ENCODE measurements around the gene RASA3. TPM values are rescaled to one million over a fixed set of nuclear protein-coding genes. Genes with fewer than 3 reads are reported as not detected.

Gene RASA3
- polyA plus RNA-seq, 3 donors, result 9.0 to 32.6 (median 16.6) TPM

- H3K27ac Mint-ChIP-seq, result peak overlapping the region in 1 of 7 donors; percentile 1
- peaks cover 6 to 7% (median 7%) of the 10 kb centered on the region in 3 donors for H3K27me3 Mint-ChIP-seq (ENCODE audit: low read depth in 3 of 3)
- no peak overlapping the region for H2AFZ ChIP-seq (ENCODE audit: insufficient read depth, low read depth, low read length, poor library complexity, severe bottlenecking)
- no peak overlapping the region for H3K4me3 ChIP-seq (replicated peaks in 1 of 3; ENCODE audit: low read depth in 2 of 3, low read length in 3 of 3)
- H3K36me3 ChIP-seq (replicated peaks in 1 of 2; ENCODE audit: control insufficient read depth in 1 of 2, insufficient read depth in 2 of 2, low read length in 2 of 2), result no peaks in the 10 kb centered on the region
- peaks cover 51% of the 10 kb centered on the region for H3K4me1 Mint-ChIP-seq
- H3K9me3 Mint-ChIP-seq, result peaks cover 0 to 4% (median 0%) of the 10 kb centered on the region in 7 donors
- DNase-seq, result no peak
- H3K79me2 ChIP-seq (ENCODE audit: insufficient read depth, low read length), result no peaks in the 10 kb centered on the region
- H3K9me3 ChIP-seq (replicated peaks in 1 of 2; ENCODE audit: control insufficient read depth in 1 of 2, insufficient read depth in 1 of 2, low read length in 2 of 2), result peaks cover 0 to 2% of the 10 kb centered on the region in 2 donors
- H3K4me3 Mint-ChIP-seq, result no peak overlapping the region
- H4K20me1 ChIP-seq (ENCODE audit: insufficient read depth, low read length), result no peaks in the 10 kb centered on the region
- H3K9ac ChIP-seq (ENCODE audit: insufficient read depth, low read length, poor library complexity, severe bottlenecking), result no peak overlapping the region
- no peaks in the 10 kb centered on the region for H3K27me3 ChIP-seq (ENCODE audit: control insufficient read depth in 2 of 2, insufficient read depth in 2 of 2, low read length in 2 of 2)
- H3K27ac ChIP-seq (ENCODE audit: low read depth in 1 of 2, low read length in 2 of 2), result no peak overlapping the region
- intact Hi-C loops (cut with micrococcal nuclease), result no loop called here
- peaks cover 34 to 37% of the 10 kb centered on the region in 2 donors for H3K4me1 ChIP-seq (ENCODE audit: control insufficient read depth in 1 of 2, insufficient read depth in 2 of 2, low read length in 2 of 2)
- no peak overlapping the region for H3K4me2 ChIP-seq (replicated peaks; ENCODE audit: extremely low read depth, low read length, poor library complexity, severe bottlenecking)
- peaks cover 0 to 5% of the 10 kb centered on the region in 2 donors for H3K36me3 Mint-ChIP-seq
- TF ChIP-seq CTCF (IDR thresholded peaks at IDR 0.05), result no peak
- WGBS (ENCODE audit: insufficient coverage), result 88% methylated on average over 8 of the region's 11 CpGs
Measured at GRCh38 chr13:114157869-114158495, 25.6 kb upstream of the RASA3 start.

GRCh38 chr13:114155926-114156883 lies 23.8 kb upstream of the RASA3 start:
- H3K9me3 Mint-ChIP-seq, result peaks cover 0 to 4% (median 0%) of the 10 kb centered on the region in 7 donors
- TF ChIP-seq CTCF (IDR thresholded peaks at IDR 0.05), result no peak
- Histone ChIP-seq H3K36me3 (replicated peaks in 1 of 2; ENCODE audit: control insufficient read depth in 1 of 2, insufficient read depth in 2 of 2, low read length in 2 of 2) (no peaks in the 10 kb centered on the region), H3K9ac (ENCODE audit: insufficient read depth, low read length, poor library complexity, severe bottlenecking) (no peak overlapping the region), H3K4me2 (replicated peaks; ENCODE audit: extremely low read depth, low read length, poor library complexity, severe bottlenecking) (no peak overlapping the region), H3K4me3 (replicated peaks in 1 of 3; ENCODE audit: low read depth in 2 of 3, low read length in 3 of 3) (no peak overlapping the region), H3K27ac (ENCODE audit: low read depth in 1 of 2, low read length in 2 of 2) (no peak overlapping the region), H3K9me3 (replicated peaks in 1 of 2; ENCODE audit: control insufficient read depth in 1 of 2, insufficient read depth in 1 of 2, low read length in 2 of 2) (peaks cover 0 to 2% of the 10 kb centered on the region in 2 donors), H3K4me1 (ENCODE audit: control insufficient read depth in 1 of 2, insufficient read depth in 2 of 2, low read length in 2 of 2) (peaks cover 36 to 38% of the 10 kb centered on the region in 2 donors), H3K27me3 (ENCODE audit: control insufficient read depth in 2 of 2, insufficient read depth in 2 of 2, low read length in 2 of 2) (no peaks in the 10 kb centered on the region), H3K79me2 (ENCODE audit: insufficient read depth, low read length) (no peaks in the 10 kb centered on the region), H2AFZ (ENCODE audit: insufficient read depth, low read depth, low read length, poor library complexity, severe bottlenecking) (no peak overlapping the region), H4K20me1 (ENCODE audit: insufficient read depth, low read length) (no peaks in the 10 kb centered on the region)
- intact Hi-C loops (cut with micrococcal nuclease), result no loop called here
- peaks cover 6 to 7% (median 7%) of the 10 kb centered on the region in 3 donors for H3K27me3 Mint-ChIP-seq (ENCODE audit: low read depth in 3 of 3)
- peaks cover 53% of the 10 kb centered on the region for H3K4me1 Mint-ChIP-seq
- WGBS (ENCODE audit: insufficient coverage), result 86% methylated on average over 4 of the region's 19 CpGs
- DNase-seq, result no peak
- peaks cover 0 to 2% of the 10 kb centered on the region in 2 donors for H3K36me3 Mint-ChIP-seq
- peak overlapping the region in 3 of 7 donors; percentile 42 to 72 (median 71) for H3K27ac Mint-ChIP-seq
- no peak overlapping the region for H3K4me3 Mint-ChIP-seq
